B cell (primary cell): Measurements from ENCODE around the gene CACNA1H. TPM values are rescaled to one million over a fixed set of nuclear protein-coding genes. Genes with fewer than 3 reads are reported as not detected.

ENCODE experiments used
- ATAC-seq: fragments of 200-7000 bp; cut with Tn5 transposase; one replicate; pipeline ENCODE4 v1.10.0; 2021; ENCODE audit warnings: low read depth, mild to moderate bottlenecking, moderate number of reproducible peaks, moderate library complexity
- CTCF ChIA-PET: fragments of 350-600 bp; sonication (Branson Sonifier 250); formaldehyde crosslinking; loops from one replicate; lab custom pipeline; 2021; ENCODE audit warnings: antibody characterized with exemption, inconsistent platforms; lab: Charles Lee
- POLR2A ChIA-PET: fragments of 350-600 bp; sonication (Branson Sonifier 250); formaldehyde crosslinking; loops from one replicate; lab custom pipeline; 2021; ENCODE audit warnings: antibody characterized with exemption; lab: Charles Lee
- DNase-seq: peaks from one replicate; pipeline ENCODE4 v3.0.0; 2013
- H2AFZ ChIP-seq: 2 replicates; pipeline ENCODE4 v1.6.1; 2012; ENCODE audit warnings: mild to moderate bottlenecking, low read depth, low read length; ENCODE audit not compliant: insufficient read depth, poor library complexity, severe bottlenecking
- H3K27ac ChIP-seq, 2 donors: 1 replicate in 1 of 2; 2 replicates in 1 of 2; pipeline ENCODE4 v1.5.1; 2012 to 2013; ENCODE audit warnings: low read length in 2 of 2, mild to moderate bottlenecking in 2 of 2, moderate library complexity in 1 of 2
- H3K27me3 ChIP-seq, 4 experiments: fragments of 200-600 bp in 1 of 4; sonication (generic) in 1 of 4; replicated peaks in 1 of 4; 1 replicate in 2 of 4; 2 replicates in 2 of 4; pipeline versions ENCODE4 v1.6.1 to v1.7.0; 2013 to 2016; ENCODE audit warnings: low read length in 3 of 4, mild to moderate bottlenecking in 2 of 4, mixed read lengths in 1 of 4, moderate library complexity in 1 of 4; ENCODE audit not compliant: insufficient read depth in 4 of 4, control insufficient read depth in 3 of 4; ENCODE audit errors: control extremely low read depth in 1 of 4
- H3K36me3 ChIP-seq, 2 experiments: replicated peaks in 1 of 2; 1 replicate in 1 of 2; 2 replicates in 1 of 2; pipeline versions ENCODE4 v1.6.1 to v1.7.1; 2013; ENCODE audit warnings: low read length in 1 of 2; ENCODE audit not compliant: insufficient read depth in 2 of 2, control insufficient read depth in 1 of 2; ENCODE audit errors: control extremely low read depth in 1 of 2, extremely low read depth in 1 of 2
- H3K4me1 ChIP-seq, 2 donors: fragments of 200-600 bp in 1 of 2; sonication (generic) in 1 of 2; 1 replicate in 1 of 2; 2 replicates in 1 of 2; pipeline versions ENCODE4 v1.5.1 to v1.6.1; 2013 to 2017; ENCODE audit warnings: low read length in 2 of 2; ENCODE audit not compliant: control insufficient read depth in 2 of 2, insufficient read depth in 2 of 2
- H3K4me2 ChIP-seq: replicated peaks from 2 replicates; pipeline ENCODE3; 2012; ENCODE audit warnings: mild to moderate bottlenecking, low read depth, low read length; ENCODE audit not compliant: poor library complexity, severe bottlenecking
- H3K4me3 ChIP-seq, 5 experiments: fragments of 200-600 bp in 1 of 5; sonication (generic) in 1 of 5; 1 replicate in 3 of 5; 2 replicates in 2 of 5; pipeline versions ENCODE4 v1.5.1 to v1.7.0; 2011 to 2016; ENCODE audit warnings: low read length in 4 of 5, mild to moderate bottlenecking in 4 of 5, low read depth in 2 of 5, control low read depth in 1 of 5, moderate library complexity in 1 of 5; ENCODE audit not compliant: insufficient read depth in 1 of 5; ENCODE audit errors: control extremely low read depth in 1 of 5, extremely low read depth in 1 of 5
- H3K79me2 ChIP-seq: fragments of 200-600 bp; sonication (generic); one replicate; pipeline ENCODE4 v1.6.0; 2016; ENCODE audit warnings: low read length; ENCODE audit not compliant: control insufficient read depth, insufficient read depth
- H3K9ac ChIP-seq: fragments of 200-600 bp; sonication (generic); 2 replicates; pipeline ENCODE4 v1.6.1; 2017; ENCODE audit warnings: mild to moderate bottlenecking, low read length, moderate library complexity
- H3K9me3 ChIP-seq, 3 donors: one replicate each; pipeline versions ENCODE4 v1.6.1 to v1.7.1; 2013; ENCODE audit warnings: low read length in 2 of 3; ENCODE audit not compliant: control insufficient read depth in 2 of 3, insufficient read depth in 1 of 3; ENCODE audit errors: control extremely low read depth in 1 of 3
- H4K20me1 ChIP-seq: 2 replicates; pipeline ENCODE4 v1.6.0; 2012; ENCODE audit warnings: mild to moderate bottlenecking, low read length; ENCODE audit not compliant: insufficient read depth, control insufficient read depth, poor library complexity, severe bottlenecking
- H3K27ac Mint-ChIP-seq: one replicate; pipeline ENCODE4 v1.8.0; 2021; ENCODE audit warnings: mixed read lengths
- H3K27me3 Mint-ChIP-seq: one replicate; pipeline ENCODE4 v1.8.0; 2021; ENCODE audit warnings: mixed read lengths
- H3K4me1 Mint-ChIP-seq: one replicate; pipeline ENCODE4 v1.8.0; 2021; ENCODE audit warnings: mixed read lengths
- H3K4me3 Mint-ChIP-seq: one replicate; pipeline ENCODE4 v1.8.0; 2021; ENCODE audit warnings: mixed read lengths
- H3K9me3 Mint-ChIP-seq: one replicate; pipeline ENCODE4 v1.8.0; 2022; ENCODE audit warnings: mixed read lengths; ENCODE audit not compliant: insufficient read depth
- CTCF ChIP-seq: fragments of 200-600 bp; IDR thresholded peaks from one replicate; pipeline ENCODE4 v1.8.0; 2022; ENCODE audit warnings: antibody characterized with exemption, mild to moderate bottlenecking
- EZH2 ChIP-seq: IDR thresholded peaks from 2 replicates; pipeline ENCODE4 v1.6.1; 2012; ENCODE audit warnings: borderline replicate concordance, low read depth, mild to moderate bottlenecking, moderate library complexity, low read length; ENCODE audit not compliant: insufficient read depth, poor library complexity, severe bottlenecking
- whole genome bisulfite sequencing: methylation state at CpG from one replicate; pipeline ENCODE4 v1.1.5; 2013; ENCODE audit warnings: missing lambda C conversion rate; ENCODE audit not compliant: insufficient coverage; 5-methylcytosine and 5-hydroxymethylcytosine counted together
- intact Hi-C: fragments of 100-400 bp; cut with micrococcal nuclease; formaldehyde crosslinking; loops from one replicate; pipeline ENCODE4 v1.10.0; 2022
- polyA plus RNA-seq: library from polyadenylated mRNA; depleted of rRNA; stranded (reverse); fragments of >200 nt; gene quantifications from 2 replicates; pipeline ENCODE4 v1.2.3, GENCODE V29; 2012
- total RNA-seq, 2 donors: library from RNA; stranded (reverse); fragments of 120-200 nt in 1 of 2; gene quantifications; 1 replicate in 1 of 2; 2 replicates in 1 of 2; pipeline versions ENCODE4 v1.2.3 to v1.2.4, GENCODE V29; 2013 to 2022

Gene CACNA1H
- total and polyA plus RNA-seq, 2 donors (not counting 1 experiment from before 2014, with no cell fraction given), result 0.05 to 0.10 TPM

GRCh38 chr16:1154887-1155331 lies 2.0 kb downstream of the CACNA1H start:
- Histone ChIP-seq H4K20me1 (no peaks in the 10 kb centered on the region), H3K4me2 (peak overlapping the region; percentile 55), H3K27ac (no peak overlapping the region), H3K79me2 (no peaks in the 10 kb centered on the region), H3K4me3 (no peak overlapping the region), H3K27me3 (peaks cover 0 to 42% (median 15%) of the 10 kb centered on the region in 4 experiments), H3K36me3 (no peaks in the 10 kb centered on the region), H3K9me3 (peaks cover 0 to 19% (median 0%) of the 10 kb centered on the region in 3 donors), H3K9ac (no peak overlapping the region), H3K4me1 (peaks cover 14 to 17% of the 10 kb centered on the region in 2 donors), H2AFZ (no peak overlapping the region)
- WGBS, result 89% methylated on average over 12 of the region's 23 CpGs
- ChIA-PET POLR2A (no interaction called here), CTCF (no interaction called here)
- Mint-ChIP-seq H3K4me1 (peaks cover 3% of the 10 kb centered on the region), H3K9me3 (no peaks in the 10 kb centered on the region), H3K4me3 (no peak overlapping the region), H3K27ac (no peak overlapping the region), H3K27me3 (peaks cover 7% of the 10 kb centered on the region)
- DNase-seq (no peak), ATAC-seq (no peak)
- intact Hi-C loops, result no loop called here
- TF ChIP-seq EZH2, result no peak

DNA sequence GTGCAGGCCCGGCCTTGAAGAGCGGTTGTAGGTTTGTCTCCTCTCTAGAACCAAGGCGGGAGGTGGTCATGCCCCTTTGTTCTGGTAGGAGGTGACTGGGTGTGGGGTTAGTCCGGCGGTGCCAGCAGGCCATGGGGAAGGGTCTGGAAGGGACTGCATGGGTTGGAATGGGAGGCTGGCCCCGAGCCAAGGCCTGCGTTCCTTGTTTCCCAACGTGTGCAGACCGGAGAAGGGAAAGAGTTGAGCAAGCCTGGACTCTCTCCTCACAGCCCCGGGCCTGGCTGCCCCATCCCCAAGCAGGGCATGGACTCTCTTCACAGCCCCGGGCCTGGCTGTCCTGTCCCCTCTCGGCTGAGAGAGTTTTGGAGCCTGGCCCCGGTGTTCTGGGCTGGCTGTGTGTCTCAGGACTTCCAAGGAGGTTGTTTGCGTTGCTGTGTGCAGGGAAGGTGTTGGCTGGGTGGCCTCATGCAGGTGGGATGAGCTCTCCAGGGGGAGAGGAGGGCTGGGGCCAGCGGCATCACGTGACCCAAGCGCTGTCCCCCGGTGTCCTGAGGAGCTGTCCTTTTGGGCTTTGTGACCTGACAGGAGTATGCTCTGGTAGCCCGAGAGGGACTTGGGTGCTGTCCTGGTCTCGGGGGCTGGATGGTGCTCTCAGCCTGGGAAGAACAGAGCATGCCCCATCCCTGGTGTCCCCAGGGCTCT lies 2.6 kb downstream of the CACNA1H start:
- peaks cover 7% of the 10 kb centered on the region for H3K27me3 Mint-ChIP-seq
- H3K36me3 ChIP-seq, result no peaks in the 10 kb centered on the region

More for the DNA sequence above, 2.6 kb downstream of the CACNA1H start:
- peaks cover 14 to 17% of the 10 kb centered on the region in 2 donors for H3K4me1 ChIP-seq
- CTCF ChIA-PET, result no interaction called here
- H4K20me1 ChIP-seq, result no peaks in the 10 kb centered on the region
- no peak overlapping the region for H3K9ac ChIP-seq
- H2AFZ ChIP-seq, result no peak overlapping the region
- H3K79me2 ChIP-seq, result no peaks in the 10 kb centered on the region
- H3K4me2 ChIP-seq, result no peak overlapping the region
- intact Hi-C loops, result no loop called here
- H3K27ac ChIP-seq, result no peak overlapping the region
- Mint-ChIP-seq H3K4me1 (peaks cover 3% of the 10 kb centered on the region), H3K4me3 (peak overlapping the region; percentile 37), H3K9me3 (no peaks in the 10 kb centered on the region), H3K27ac (no peak overlapping the region)
- H3K27me3 ChIP-seq, result peaks cover 0 to 43% (median 15%) of the 10 kb centered on the region in 4 experiments
- WGBS, result 89% methylated on average over 19 of the region's 20 CpGs
- no peak for DNase-seq
- POLR2A ChIA-PET, result no interaction called here
- H3K4me3 ChIP-seq, result no peak overlapping the region
- H3K9me3 ChIP-seq, result peaks cover 0 to 14% (median 0%) of the 10 kb centered on the region in 3 donors
- TF ChIP-seq CTCF (no peak), EZH2 (no peak)
- no peak for ATAC-seq
